KOPT-K1 (cell line): ENCODE data around the gene IFNL4.
"Not testable (repeated sequence)": the region's sequence is repeated elsewhere in the genome, so short reads cannot be mapped to it uniquely, and the experiment has no call there.

Experiments
- H3K27ac ChIP-seq: fragments of 200-600 bp; sonication (generic); 2 replicates; pipeline ENCODE4 v1.5.1; 2016; ENCODE audit warnings: antibody characterized with exemption, mild to moderate bottlenecking, low read depth, low read length; ENCODE audit not compliant: poor library complexity, severe bottlenecking
- H3K36me3 ChIP-seq: fragments of 200-600 bp; sonication (generic); 2 replicates; pipeline ENCODE4 v1.5.1; 2017; ENCODE audit warnings: antibody characterized with exemption, mild to moderate bottlenecking, low read length, moderate library complexity; ENCODE audit not compliant: insufficient read depth
- H3K9me3 ChIP-seq: fragments of 200-600 bp; sonication (generic); 2 replicates; pipeline ENCODE4 v1.5.1; 2017; ENCODE audit warnings: antibody characterized with exemption, low read length, mild to moderate bottlenecking; ENCODE audit not compliant: insufficient read depth, poor library complexity, severe bottlenecking

Gene IFNL4

GRCh38 chr19:39217094-39217493 lies 31.6 kb downstream of the IFNL4 start:
- H3K36me3 ChIP-seq = no peaks in the 10 kb centered on the region
- no peaks in the 10 kb centered on the region for H3K9me3 ChIP-seq
- no peak overlapping the region for H3K27ac ChIP-seq

- H3K27ac ChIP-seq = not testable (repeated sequence)
These were observed 33.3 kb downstream of the IFNL4 start for GRCh38 chr19:39215323-39215722.

GRCh38 chr19:39212375-39212742 lies 36.3 kb downstream of the IFNL4 start:
- Histone ChIP-seq H3K9me3 (no peaks in the 10 kb centered on the region), H3K36me3 (no peaks in the 10 kb centered on the region), H3K27ac (no peak overlapping the region)

More at GRCh38 chr19:39215323-39215722, 33.3 kb downstream of the IFNL4 start:
- H3K9me3 ChIP-seq, H3K36me3 ChIP-seq: not testable (repeated sequence)

- H3K9me3 ChIP-seq = no peaks in the 10 kb centered on the region
These were observed 36.8 kb downstream of the IFNL4 start for GRCh38 chr19:39211731-39212374.

GRCh38 chr19:39209196-39209595 lies 39.5 kb downstream of the IFNL4 start:
- H3K36me3 ChIP-seq = no peaks in the 10 kb centered on the region
- no peaks in the 10 kb centered on the region for H3K9me3 ChIP-seq
- no peak overlapping the region for H3K27ac ChIP-seq

More at GRCh38 chr19:39211731-39212374, 36.8 kb downstream of the IFNL4 start:
- Histone ChIP-seq H3K27ac (no peak overlapping the region), H3K36me3 (no peaks in the 10 kb centered on the region)

DNA sequence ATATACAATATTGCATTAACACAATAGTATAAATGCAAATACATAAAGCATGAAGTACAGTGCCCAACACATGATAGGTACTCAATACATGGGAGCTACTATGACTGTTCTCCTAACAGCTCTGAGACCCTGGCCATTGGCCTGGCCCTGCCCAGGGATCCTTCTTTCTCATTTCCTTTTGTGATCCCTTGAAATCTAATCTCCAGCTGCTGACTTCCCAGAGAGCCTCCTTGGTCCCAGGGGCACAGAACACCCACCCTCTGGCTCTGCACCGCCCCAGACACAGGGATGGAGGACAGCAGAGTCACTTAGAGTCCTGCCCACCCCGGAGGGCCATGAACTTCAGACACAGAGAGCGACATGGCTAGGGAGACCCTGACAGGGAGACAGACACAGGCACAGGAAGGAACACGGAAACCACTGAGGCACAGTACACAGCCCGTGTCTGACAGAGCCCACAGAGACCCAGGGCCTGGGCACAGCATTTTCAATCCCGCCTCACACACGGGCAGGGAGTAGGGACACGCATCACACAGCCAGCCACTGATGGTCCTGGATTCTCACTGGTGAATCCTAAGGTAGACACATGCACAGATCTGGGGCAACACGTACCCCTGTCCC lies 40.4 kb downstream of the IFNL4 start:
- no peak overlapping the region for H3K27ac ChIP-seq
- no peaks in the 10 kb centered on the region for H3K9me3 ChIP-seq
- no peaks in the 10 kb centered on the region for H3K36me3 ChIP-seq

- Histone ChIP-seq H3K27ac (no peak overlapping the region), H3K36me3 (no peaks in the 10 kb centered on the region), H3K9me3 (no peaks in the 10 kb centered on the region)
These were observed 41.3 kb downstream of the IFNL4 start for GRCh38 chr19:39207293-39207836.

DNA sequence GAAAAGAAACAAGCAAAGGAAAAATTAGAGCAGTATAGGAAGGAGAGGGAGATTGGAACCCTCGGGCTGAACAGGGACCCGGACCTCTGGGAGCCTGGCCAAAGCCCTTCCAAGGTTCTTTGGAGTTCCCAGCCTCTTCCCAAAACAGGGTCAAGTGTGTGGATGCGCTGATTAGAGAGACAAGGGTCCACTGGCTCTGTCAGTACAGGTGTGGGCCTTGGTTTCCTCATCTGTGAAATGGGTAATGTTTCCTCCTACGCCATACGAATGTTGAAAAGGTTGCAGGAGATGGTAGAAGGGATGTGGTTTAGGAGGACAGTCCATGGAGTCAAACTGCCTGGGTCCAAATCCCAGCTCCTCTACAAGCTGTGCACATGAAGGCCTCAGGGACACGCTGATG lies 42.5 kb downstream of the IFNL4 start:
- no peaks in the 10 kb centered on the region for H3K36me3 ChIP-seq
- no peaks in the 10 kb centered on the region for H3K9me3 ChIP-seq
- H3K27ac ChIP-seq = no peak overlapping the region

DNA sequence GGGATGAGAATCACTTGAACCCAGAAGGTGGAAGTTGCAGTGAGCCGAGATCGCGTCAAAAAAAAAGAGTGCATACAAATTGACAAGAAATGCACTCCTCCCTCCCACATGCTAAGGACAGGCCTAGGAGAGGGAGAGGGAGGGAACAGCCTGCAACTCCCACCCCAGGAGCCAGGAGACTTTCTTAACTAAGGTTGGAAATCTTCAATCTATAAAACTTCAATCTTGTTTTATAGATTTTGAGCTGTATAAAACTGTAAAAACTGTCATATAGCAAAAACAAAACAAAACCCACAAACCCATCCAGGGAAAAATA lies 43.2 kb downstream of the IFNL4 start:
- Histone ChIP-seq H3K9me3 (no peaks in the 10 kb centered on the region), H3K27ac (no peak overlapping the region), H3K36me3 (no peaks in the 10 kb centered on the region)

- Histone ChIP-seq H3K9me3 (no peaks in the 10 kb centered on the region), H3K36me3 (no peaks in the 10 kb centered on the region), H3K27ac (no peak within 1 kb of the TSS)
These were observed 45.0 kb downstream of the IFNL4 start, which contains the start of gene SYCN for GRCh38 chr19:39203372-39204341. Gene SYCN, minus strand, starts transcription at chr19:39204263. Its CDS starts 9 bp downstream, at chr19:39204254.

- no peaks in the 10 kb centered on the region for H3K36me3 ChIP-seq
- no peaks in the 10 kb centered on the region for H3K9me3 ChIP-seq
- no peak overlapping the region for H3K27ac ChIP-seq
These were observed 45.7 kb downstream of the IFNL4 start for GRCh38 chr19:39202998-39203355.

DNA sequence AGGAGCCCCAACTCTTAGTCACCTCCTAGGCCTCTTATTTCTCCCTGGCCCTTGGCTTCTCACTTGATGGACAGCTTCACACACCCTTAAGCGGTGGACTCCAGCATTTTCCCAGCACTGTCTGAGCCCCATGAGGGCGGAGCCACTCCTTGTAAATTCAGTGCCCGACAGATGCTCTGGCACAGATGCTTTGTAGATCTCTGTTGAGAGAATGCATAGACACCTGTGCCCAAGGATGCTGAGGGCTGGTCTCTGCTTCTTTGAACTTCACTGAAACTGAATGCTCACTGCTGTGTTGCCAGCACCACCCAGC lies 47.9 kb downstream of the IFNL4 start:
- Histone ChIP-seq H3K36me3 (no peaks in the 10 kb centered on the region), H3K9me3 (no peaks in the 10 kb centered on the region), H3K27ac (no peak overlapping the region)

DNA sequence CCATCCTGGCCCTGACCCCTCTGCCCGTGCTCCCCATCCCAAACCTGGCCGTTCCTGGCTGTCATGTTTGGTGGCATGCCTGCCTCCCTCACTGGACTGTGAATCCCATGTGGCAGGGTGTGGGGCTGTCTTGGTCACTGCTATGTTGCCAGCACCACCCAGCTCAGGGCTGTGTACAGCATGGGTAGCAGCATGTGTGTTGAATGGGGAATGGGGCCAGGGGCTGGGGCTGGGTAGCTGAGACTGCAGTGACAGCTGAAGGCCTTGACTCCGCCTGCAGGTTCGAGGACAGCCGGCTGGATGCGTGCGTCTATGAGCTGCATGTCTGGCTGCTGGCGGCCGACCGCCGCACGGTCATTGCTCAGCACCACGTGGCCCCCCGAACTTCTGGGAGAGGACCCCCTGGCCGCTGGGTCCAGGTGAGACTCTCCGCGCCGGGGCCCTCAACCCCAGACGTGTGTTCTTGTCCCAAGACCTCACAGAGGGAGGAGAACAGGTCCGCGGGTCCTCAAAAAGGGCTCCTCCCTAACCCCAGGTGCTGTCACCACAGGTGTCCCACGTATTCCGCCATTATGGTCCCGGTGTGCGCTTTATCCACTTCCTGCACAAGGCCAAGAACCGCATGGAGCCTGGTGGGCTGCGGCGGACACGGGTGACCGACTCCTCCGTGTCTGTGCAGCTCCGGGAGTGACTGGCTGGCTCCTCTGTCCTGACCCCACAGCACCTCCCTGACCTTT lies 48.4 kb downstream of the IFNL4 start:
- Histone ChIP-seq H3K9me3 (no peaks in the 10 kb centered on the region), H3K27ac (no peak overlapping the region), H3K36me3 (no peaks in the 10 kb centered on the region)

DNA sequence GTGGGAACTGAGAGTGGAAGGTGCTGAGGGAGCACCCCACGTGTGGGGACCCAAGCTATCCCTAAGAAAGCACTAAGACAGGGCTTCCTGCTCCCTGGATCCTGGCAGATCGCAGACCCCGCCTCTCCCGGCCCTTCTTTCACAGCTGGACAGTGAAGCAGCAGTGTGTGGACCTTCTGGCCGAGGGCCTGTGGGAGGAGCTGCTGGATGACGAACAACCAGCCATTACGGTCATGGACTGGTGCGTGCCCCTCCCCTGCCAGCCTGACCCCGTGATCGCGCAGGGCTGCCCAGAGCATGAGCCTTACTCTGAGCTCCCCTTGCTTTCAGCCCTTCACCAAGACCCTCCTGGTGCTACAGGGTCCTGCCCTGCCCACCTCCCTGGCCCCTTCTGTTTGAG lies 49.6 kb downstream of the IFNL4 start:
- H3K9me3 ChIP-seq = no peaks in the 10 kb centered on the region
- no peak overlapping the region for H3K27ac ChIP-seq
- H3K36me3 ChIP-seq = no peaks in the 10 kb centered on the region

DNA sequence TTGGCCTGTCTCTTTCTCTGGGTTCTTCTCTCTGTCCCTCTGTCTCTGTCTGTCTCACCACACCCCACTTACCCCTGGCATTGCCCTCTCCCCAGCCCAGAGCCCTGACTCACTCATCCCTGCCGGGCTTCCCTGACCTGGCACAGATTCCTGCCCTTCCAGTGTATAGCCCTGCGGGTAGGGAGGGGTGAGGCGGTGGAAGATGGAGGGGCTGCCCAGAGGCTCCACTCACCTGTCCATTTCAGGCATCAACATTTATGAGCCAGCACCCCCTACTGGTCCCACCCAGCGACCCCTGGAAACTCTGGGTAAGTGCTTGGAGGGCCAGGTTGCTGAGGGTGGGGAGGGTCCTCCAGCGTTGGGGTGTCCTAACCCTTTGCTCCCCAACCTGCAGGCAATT lies 50.8 kb downstream of the IFNL4 start:
- H3K36me3 ChIP-seq = no peaks in the 10 kb centered on the region
- H3K9me3 ChIP-seq = no peaks in the 10 kb centered on the region
- H3K27ac ChIP-seq = no peak overlapping the region
